HG02885 (cell line): ENCODE results near the gene CD207.
A peak's percentile ranks its signal among the peaks of the same experiment; 100 is the strongest.
"Not testable (repeated sequence)": the region's sequence is repeated elsewhere in the genome, so short reads cannot be mapped to it uniquely, and the experiment has no call there.

Experiments used
- ATAC-seq: cut with Tn5 transposase; IDR thresholded peaks from one replicate; pipeline ENCODE4 v1.9.1; 2021; ENCODE audit warnings: mild to moderate bottlenecking; ENCODE audit not compliant: unreplicated experiment, poor library complexity

The CD207 gene

GRCh38 chr2:70835643-70836042, at the start of gene CD207:
TSS of gene CD207 (minus strand) at chr2:70835816. CDS start at chr2:70835776, 40 bp downstream.
- no peak for ATAC-seq

GRCh38 chr2:70878543-70878942, 42.9 kb upstream of the CD207 start:
- ATAC-seq: not testable (repeated sequence)

GRCh38 chr2:70876138-70876537, 40.5 kb upstream of the CD207 start:
- not testable (repeated sequence) for ATAC-seq

GRCh38 chr2:70873541-70873940, 37.9 kb upstream of the CD207 start:
- no peak for ATAC-seq

GRCh38 chr2:70871398-70872211, 36.0 kb upstream of the CD207 start:
- ATAC-seq: peak; percentile 74

GRCh38 chr2:70870790-70871189, 35.2 kb upstream of the CD207 start:
- no peak for ATAC-seq

- no peak for ATAC-seq
Observed at GRCh38 chr2:70868970-70869369, 33.4 kb upstream of the CD207 start.

GRCh38 chr2:70861777-70862625, 26.4 kb upstream of the CD207 start:
- ATAC-seq: peak; percentile 69

GRCh38 chr2:70855667-70856066, 20.1 kb upstream of the CD207 start:
- no peak for ATAC-seq

GRCh38 chr2:70854411-70854810, 18.8 kb upstream of the CD207 start:
- no peak for ATAC-seq

- no peak for ATAC-seq
Observed at GRCh38 chr2:70852824-70853223, 17.2 kb upstream of the CD207 start.

- peak; percentile 96 for ATAC-seq
Observed at GRCh38 chr2:70851704-70852103, 16.1 kb upstream of the CD207 start.

GRCh38 chr2:70850925-70851324, 15.3 kb upstream of the CD207 start:
- ATAC-seq: no peak

- no peak for ATAC-seq
Observed at GRCh38 chr2:70842401-70842800, 6.8 kb upstream of the CD207 start.

GRCh38 chr2:70837980-70838925, 2.6 kb upstream of the CD207 start:
- ATAC-seq: no peak

GRCh38 chr2:70834881-70835280, 735 bp downstream of the CD207 start:
- ATAC-seq: no peak

- no peak for ATAC-seq
Observed at GRCh38 chr2:70834106-70834505, 1.5 kb downstream of the CD207 start.

GRCh38 chr2:70833246-70833645, 2.4 kb downstream of the CD207 start:
- ATAC-seq: no peak

- ATAC-seq: no peak
Observed at GRCh38 chr2:70832386-70832785, 3.2 kb downstream of the CD207 start.

GRCh38 chr2:70831861-70832260, 3.8 kb downstream of the CD207 start:
- ATAC-seq: no peak
